GM12878 (cell line): ENCODE results near the gene FUBP3. TPM values are rescaled to one million over a fixed set of nuclear protein-coding genes. Genes with fewer than 3 reads are reported as not detected.

Source experiments
- ATAC-seq: fragments of 200-7000 bp; cut with Tn5 transposase; 3 replicates; pipeline ENCODE4 v1.9.1; 2020; ENCODE audit warnings: mild to moderate bottlenecking, moderate library complexity
- BruUV-seq: library from RNA; stranded (reverse); fragments of 400-500 nt; replicated peaks from 2 replicates; lab custom pipeline; 2021; lab: Mats Ljungman, UMichigan
- CTCF ChIA-PET: fragments of 300-600 bp; sonication (Branson Sonifier 250); formaldehyde crosslinking; extraction: SDS; loops from one replicate; lab custom pipeline; 2021; ENCODE audit warnings: inconsistent platforms; lab: Yijun Ruan, JAX
- POLR2A ChIA-PET: fragments of 350-600 bp; formaldehyde crosslinking; extraction: SDS; loops from one replicate; lab custom pipeline; 2021; ENCODE audit warnings: inconsistent platforms; lab: Charles Lee
- RAD21 ChIA-PET: fragments of 300-600 bp; sonication (Branson Sonifier 250); formaldehyde crosslinking; loops from one replicate; lab custom pipeline; 2023; ENCODE audit warnings: antibody characterized with exemption; ENCODE audit not compliant: unreplicated experiment; lab: Charles Lee
- SMC1A ChIA-PET: fragments of 300-600 bp; sonication (Branson Sonifier 250); formaldehyde crosslinking; loops from one replicate; lab custom pipeline; 2023; ENCODE audit not compliant: unreplicated experiment, uncharacterized antibody; lab: Charles Lee
- DNase-seq: peaks from one replicate; pipeline ENCODE4 v3.0.0-alpha.2; 2011; ENCODE audit warnings: low read depth, low spot score
- FAIRE-seq: peaks from 3 replicates; lab custom pipeline; 2011; peaks lifted over from hg19 to GRCh38; lab: Jason Lieb, UNC
- H2AFZ ChIP-seq: 2 replicates; pipeline ENCODE4 v1.6.0; 2011; ENCODE audit warnings: low read depth, low read length, control low read depth; ENCODE audit not compliant: control insufficient read depth
- H3K27ac ChIP-seq: 2 replicates; pipeline ENCODE4 v1.5.1; 2011; ENCODE audit warnings: control low read depth; ENCODE audit not compliant: control insufficient read depth, insufficient read depth
- H3K27me3 ChIP-seq, 2 experiments: replicated peaks in 1 of 2; 2 replicates each; pipeline versions ENCODE4 v1.6.0 to v1.6.1; 2011; ENCODE audit warnings: low read length in 1 of 2; ENCODE audit not compliant: control insufficient read depth in 2 of 2, insufficient read depth in 2 of 2
- H3K36me3 ChIP-seq, 2 experiments: 2 replicates each; pipeline ENCODE4 v1.5.1; 2011; ENCODE audit warnings: low read length in 1 of 2; ENCODE audit not compliant: control insufficient read depth in 2 of 2, insufficient read depth in 2 of 2
- H3K4me1 ChIP-seq: 2 replicates; pipeline ENCODE4 v1.6.1; 2011; ENCODE audit warnings: mild to moderate bottlenecking, low read length, moderate library complexity, mixed read lengths; ENCODE audit not compliant: control insufficient read depth, insufficient read depth
- H3K4me2 ChIP-seq: 2 replicates; pipeline ENCODE4 v1.6.0; 2011; ENCODE audit warnings: control low read depth; ENCODE audit not compliant: control insufficient read depth, insufficient read depth
- H3K4me3 ChIP-seq: fragments of 200-600 bp; sonication (generic); 2 replicates; pipeline ENCODE4 v1.5.1; 2016
- H3K79me2 ChIP-seq: 2 replicates; pipeline ENCODE4 v1.6.0; 2011; ENCODE audit warnings: low read length; ENCODE audit not compliant: control insufficient read depth, insufficient read depth
- H3K9ac ChIP-seq: 2 replicates; pipeline ENCODE4 v1.8.0; 2011; ENCODE audit warnings: low read length, control low read depth, mixed read lengths; ENCODE audit not compliant: control insufficient read depth, insufficient read depth
- H3K9me3 ChIP-seq: replicated peaks from 3 replicates; pipeline ENCODE4 v1.5.1; 2011; ENCODE audit warnings: mild to moderate bottlenecking, low read length; ENCODE audit not compliant: control insufficient read depth, insufficient read depth
- H4K20me1 ChIP-seq: 2 replicates; pipeline ENCODE4 v1.6.0; 2011; ENCODE audit not compliant: control insufficient read depth, insufficient read depth
- ASH2L ChIP-seq: fragments of 300-600, 200-600 bp; sonication (generic); IDR thresholded peaks from 2 replicates; pipeline ENCODE4 v1.6.1; 2017; ENCODE audit warnings: low read depth, mild to moderate bottlenecking, borderline replicate concordance
- CHD4 ChIP-seq: fragments of 200-600 bp; sonication (generic); IDR thresholded peaks from 2 replicates; pipeline ENCODE4 v1.6.1; 2016; ENCODE audit warnings: mild to moderate bottlenecking
- MEF2A ChIP-seq: IDR thresholded peaks from 2 replicates; pipeline ENCODE4 v1.6.1; 2011; ENCODE audit warnings: low read depth, mild to moderate bottlenecking, low read length, moderate library complexity; ENCODE audit not compliant: insufficient read depth
- MTA2 ChIP-seq: fragments of 450-650 bp; IDR thresholded peaks from 2 replicates; pipeline ENCODE4 v1.6.1; 2016; ENCODE audit warnings: low read depth, mild to moderate bottlenecking, moderate library complexity
- TBL1XR1 ChIP-seq: IDR thresholded peaks from 2 replicates; pipeline ENCODE4 v1.6.1; 2012; ENCODE audit warnings: low read depth, low read length, improper control_type of control experiment
- WGBS: methylation state at CpG from one replicate; pipeline ENCODE4 v1.1.6; 2016; ENCODE audit warnings: low lambda C conversion rate; ENCODE audit not compliant: insufficient replicate concordance, insufficient coverage; ENCODE audit errors: missing lambda C conversion rate; 5-methylcytosine and 5-hydroxymethylcytosine counted together
- in situ Hi-C: fragments of 300-500 bp; cut with MboI; formaldehyde crosslinking; loops from 9 replicates; pipeline ENCODE4 v1.14.3; 2018; ENCODE audit warnings: mixed read lengths
- intact Hi-C: fragments of 100-400 bp; cut with micrococcal nuclease; formaldehyde crosslinking; loops from one replicate; pipeline ENCODE4 v1.14.2; 2022; ENCODE audit not compliant: unreplicated experiment
- polyA plus RNA-seq, 11 experiments: library from polyadenylated mRNA; depleted of rRNA in 4 of 11; unstranded in 6 of 11; stranded (reverse) in 5 of 11; fragments of >200 nt; fragmentation: Nextera tagmentation in 4 of 11; fragmentation: Illumina TruSeq in 1 of 11; extraction: Ambion mirVana in 4 of 11; extraction: Trizol in 1 of 11; gene quantifications; 1 replicate in 1 of 11; 2 replicates in 10 of 11; pipeline versions ENCODE4 v1.2.1 to v1.2.3, GENCODE V29; 2011 to 2016; ENCODE audit warnings: inconsistent platforms in 2 of 11, missing spikeins in 2 of 11, low read depth in 1 of 11
- total RNA-seq, 4 experiments: library from RNA; depleted of rRNA in 3 of 4; stranded (reverse); fragments of >200 nt in 3 of 4; fragmentation: Illumina TruSeq in 1 of 4; extraction: Trizol in 1 of 4; gene quantifications; 2 replicates each; pipeline versions ENCODE4 v1.2.1 to v1.2.3, GENCODE V29; 2013 to 2021
- TF ChIP-seq, protein P1 (sequence below): fragments of 450-650 bp; IDR thresholded peaks from 2 replicates; pipeline ENCODE4 v1.6.1; 2018; ENCODE audit warnings: mild to moderate bottlenecking, low read depth, moderate library complexity; ENCODE audit not compliant: partially characterized antibody
- TF ChIP-seq, protein P2 (sequence below): fragments of 450-650 bp; formaldehyde crosslinking; IDR thresholded peaks from 2 replicates; pipeline ENCODE4 v1.4.0; 2020; ENCODE audit warnings: mild to moderate bottlenecking, moderate library complexity
- TF ChIP-seq, protein P3 (sequence below): IDR thresholded peaks from 2 replicates; pipeline ENCODE4 v1.6.1; 2011; ENCODE audit warnings: borderline replicate concordance, low read depth, mild to moderate bottlenecking, moderate library complexity, mixed read lengths, low read length; ENCODE audit not compliant: insufficient read depth; ENCODE audit errors: extremely low read length
- TF ChIP-seq, protein P4 (sequence below): fragments of 450-650 bp; IDR thresholded peaks from 2 replicates; pipeline ENCODE4 v1.6.1; 2017; ENCODE audit warnings: borderline replicate concordance
- TF ChIP-seq, protein P5 (sequence below): fragments of 450-650 bp; formaldehyde crosslinking; IDR thresholded peaks from 2 replicates; pipeline ENCODE4 v1.4.0; 2022; ENCODE audit warnings: mild to moderate bottlenecking, moderate library complexity

FUBP3 gene
- total and polyA plus RNA-seq, 10 of the 15 experiments (the other 5 are each of a cell fraction or from before 2014, with no cell fraction given) = 2.4 to 49.4 (median 37.2) TPM

DNA sequence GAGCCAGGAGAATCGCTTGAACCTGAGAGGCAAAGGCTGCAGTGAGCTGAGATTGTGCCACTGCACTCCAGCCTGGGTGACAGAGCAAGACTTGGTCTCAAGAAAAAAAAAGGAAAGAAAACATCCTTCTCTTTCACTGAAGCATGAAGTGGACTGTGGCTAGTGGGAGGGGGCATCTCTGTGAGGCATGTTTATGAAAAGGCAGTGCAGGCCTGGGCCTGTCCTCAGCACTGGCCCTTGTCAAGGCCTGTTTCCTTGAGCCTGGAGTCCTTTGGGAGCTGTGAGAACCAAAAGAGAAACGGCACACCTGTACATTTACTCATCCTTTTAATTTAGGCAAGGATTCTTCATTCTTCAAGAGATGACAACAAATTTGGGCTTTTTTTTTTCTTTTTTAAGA is 18.3 kb upstream of the FUBP3 start:
- no peaks in the 10 kb centered on the region for H4K20me1 ChIP-seq
- ChIA-PET RAD21 (no interaction called here), CTCF (no interaction called here), POLR2A (no interaction called here), SMC1A (no interaction called here)
- DNase-seq (no peak), FAIRE-seq (no peak), ATAC-seq (no peak)
- in situ Hi-C loops (no loop called here), intact Hi-C loops (no loop called here)
- no peaks in the 10 kb centered on the region for H3K36me3 ChIP-seq
- H3K9me3 ChIP-seq = no peaks in the 10 kb centered on the region; the same call in 2 of the 3 replicates
- no peaks in the 10 kb centered on the region for H3K27me3 ChIP-seq
- no peak overlapping the region for H2AFZ ChIP-seq
- no TSS peak for BruUV-seq
- no peak overlapping the region for H3K4me2 ChIP-seq
- WGBS = 0% methylated on average over 2 of the region's 2 CpGs
- H3K4me3 ChIP-seq = no peak overlapping the region
- no peak overlapping the region for H3K27ac ChIP-seq
- H3K9ac ChIP-seq = no peak overlapping the region
- no peaks in the 10 kb centered on the region for H3K79me2 ChIP-seq
- H3K4me1 ChIP-seq = no peaks in the 10 kb centered on the region
- TF ChIP-seq MEF2A = no peak
- TF ChIP-seq CHD4 = no peak
- TF ChIP-seq ASH2L = no peak
- TF ChIP-seq, protein P1, sequence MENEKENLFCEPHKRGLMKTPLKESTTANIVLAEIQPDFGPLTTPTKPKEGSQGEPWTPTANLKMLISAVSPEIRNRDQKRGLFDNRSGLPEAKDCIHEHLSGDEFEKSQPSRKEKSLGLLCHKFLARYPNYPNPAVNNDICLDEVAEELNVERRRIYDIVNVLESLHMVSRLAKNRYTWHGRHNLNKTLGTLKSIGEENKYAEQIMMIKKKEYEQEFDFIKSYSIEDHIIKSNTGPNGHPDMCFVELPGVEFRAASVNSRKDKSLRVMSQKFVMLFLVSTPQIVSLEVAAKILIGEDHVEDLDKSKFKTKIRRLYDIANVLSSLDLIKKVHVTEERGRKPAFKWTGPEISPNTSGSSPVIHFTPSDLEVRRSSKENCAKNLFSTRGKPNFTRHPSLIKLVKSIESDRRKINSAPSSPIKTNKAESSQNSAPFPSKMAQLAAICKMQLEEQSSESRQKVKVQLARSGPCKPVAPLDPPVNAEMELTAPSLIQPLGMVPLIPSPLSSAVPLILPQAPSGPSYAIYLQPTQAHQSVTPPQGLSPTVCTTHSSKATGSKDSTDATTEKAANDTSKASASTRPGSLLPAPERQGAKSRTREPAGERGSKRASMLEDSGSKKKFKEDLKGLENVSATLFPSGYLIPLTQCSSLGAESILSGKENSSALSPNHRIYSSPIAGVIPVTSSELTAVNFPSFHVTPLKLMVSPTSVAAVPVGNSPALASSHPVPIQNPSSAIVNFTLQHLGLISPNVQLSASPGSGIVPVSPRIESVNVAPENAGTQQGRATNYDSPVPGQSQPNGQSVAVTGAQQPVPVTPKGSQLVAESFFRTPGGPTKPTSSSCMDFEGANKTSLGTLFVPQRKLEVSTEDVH = no peak
- TF ChIP-seq, protein P2, sequence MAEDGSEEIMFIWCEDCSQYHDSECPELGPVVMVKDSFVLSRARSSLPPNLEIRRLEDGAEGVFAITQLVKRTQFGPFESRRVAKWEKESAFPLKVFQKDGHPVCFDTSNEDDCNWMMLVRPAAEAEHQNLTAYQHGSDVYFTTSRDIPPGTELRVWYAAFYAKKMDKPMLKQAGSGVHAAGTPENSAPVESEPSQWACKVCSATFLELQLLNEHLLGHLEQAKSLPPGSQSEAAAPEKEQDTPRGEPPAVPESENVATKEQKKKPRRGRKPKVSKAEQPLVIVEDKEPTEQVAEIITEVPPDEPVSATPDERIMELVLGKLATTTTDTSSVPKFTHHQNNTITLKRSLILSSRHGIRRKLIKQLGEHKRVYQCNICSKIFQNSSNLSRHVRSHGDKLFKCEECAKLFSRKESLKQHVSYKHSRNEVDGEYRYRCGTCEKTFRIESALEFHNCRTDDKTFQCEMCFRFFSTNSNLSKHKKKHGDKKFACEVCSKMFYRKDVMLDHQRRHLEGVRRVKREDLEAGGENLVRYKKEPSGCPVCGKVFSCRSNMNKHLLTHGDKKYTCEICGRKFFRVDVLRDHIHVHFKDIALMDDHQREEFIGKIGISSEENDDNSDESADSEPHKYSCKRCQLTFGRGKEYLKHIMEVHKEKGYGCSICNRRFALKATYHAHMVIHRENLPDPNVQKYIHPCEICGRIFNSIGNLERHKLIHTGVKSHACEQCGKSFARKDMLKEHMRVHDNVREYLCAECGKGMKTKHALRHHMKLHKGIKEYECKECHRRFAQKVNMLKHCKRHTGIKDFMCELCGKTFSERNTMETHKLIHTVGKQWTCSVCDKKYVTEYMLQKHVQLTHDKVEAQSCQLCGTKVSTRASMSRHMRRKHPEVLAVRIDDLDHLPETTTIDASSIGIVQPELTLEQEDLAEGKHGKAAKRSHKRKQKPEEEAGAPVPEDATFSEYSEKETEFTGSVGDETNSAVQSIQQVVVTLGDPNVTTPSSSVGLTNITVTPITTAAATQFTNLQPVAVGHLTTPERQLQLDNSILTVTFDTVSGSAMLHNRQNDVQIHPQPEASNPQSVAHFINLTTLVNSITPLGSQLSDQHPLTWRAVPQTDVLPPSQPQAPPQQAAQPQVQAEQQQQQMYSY (CRISPR knock-in tag) = no peak
- TF ChIP-seq, protein P3, sequence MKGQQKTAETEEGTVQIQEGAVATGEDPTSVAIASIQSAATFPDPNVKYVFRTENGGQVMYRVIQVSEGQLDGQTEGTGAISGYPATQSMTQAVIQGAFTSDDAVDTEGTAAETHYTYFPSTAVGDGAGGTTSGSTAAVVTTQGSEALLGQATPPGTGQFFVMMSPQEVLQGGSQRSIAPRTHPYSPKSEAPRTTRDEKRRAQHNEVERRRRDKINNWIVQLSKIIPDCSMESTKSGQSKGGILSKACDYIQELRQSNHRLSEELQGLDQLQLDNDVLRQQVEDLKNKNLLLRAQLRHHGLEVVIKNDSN = no peak
- TF ChIP-seq MTA2 = no peak
- TF ChIP-seq, protein P4, sequence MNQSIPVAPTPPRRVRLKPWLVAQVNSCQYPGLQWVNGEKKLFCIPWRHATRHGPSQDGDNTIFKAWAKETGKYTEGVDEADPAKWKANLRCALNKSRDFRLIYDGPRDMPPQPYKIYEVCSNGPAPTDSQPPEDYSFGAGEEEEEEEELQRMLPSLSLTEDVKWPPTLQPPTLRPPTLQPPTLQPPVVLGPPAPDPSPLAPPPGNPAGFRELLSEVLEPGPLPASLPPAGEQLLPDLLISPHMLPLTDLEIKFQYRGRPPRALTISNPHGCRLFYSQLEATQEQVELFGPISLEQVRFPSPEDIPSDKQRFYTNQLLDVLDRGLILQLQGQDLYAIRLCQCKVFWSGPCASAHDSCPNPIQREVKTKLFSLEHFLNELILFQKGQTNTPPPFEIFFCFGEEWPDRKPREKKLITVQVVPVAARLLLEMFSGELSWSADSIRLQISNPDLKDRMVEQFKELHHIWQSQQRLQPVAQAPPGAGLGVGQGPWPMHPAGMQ = no peak
- TF ChIP-seq TBL1XR1 = no peak
- TF ChIP-seq, protein P5, sequence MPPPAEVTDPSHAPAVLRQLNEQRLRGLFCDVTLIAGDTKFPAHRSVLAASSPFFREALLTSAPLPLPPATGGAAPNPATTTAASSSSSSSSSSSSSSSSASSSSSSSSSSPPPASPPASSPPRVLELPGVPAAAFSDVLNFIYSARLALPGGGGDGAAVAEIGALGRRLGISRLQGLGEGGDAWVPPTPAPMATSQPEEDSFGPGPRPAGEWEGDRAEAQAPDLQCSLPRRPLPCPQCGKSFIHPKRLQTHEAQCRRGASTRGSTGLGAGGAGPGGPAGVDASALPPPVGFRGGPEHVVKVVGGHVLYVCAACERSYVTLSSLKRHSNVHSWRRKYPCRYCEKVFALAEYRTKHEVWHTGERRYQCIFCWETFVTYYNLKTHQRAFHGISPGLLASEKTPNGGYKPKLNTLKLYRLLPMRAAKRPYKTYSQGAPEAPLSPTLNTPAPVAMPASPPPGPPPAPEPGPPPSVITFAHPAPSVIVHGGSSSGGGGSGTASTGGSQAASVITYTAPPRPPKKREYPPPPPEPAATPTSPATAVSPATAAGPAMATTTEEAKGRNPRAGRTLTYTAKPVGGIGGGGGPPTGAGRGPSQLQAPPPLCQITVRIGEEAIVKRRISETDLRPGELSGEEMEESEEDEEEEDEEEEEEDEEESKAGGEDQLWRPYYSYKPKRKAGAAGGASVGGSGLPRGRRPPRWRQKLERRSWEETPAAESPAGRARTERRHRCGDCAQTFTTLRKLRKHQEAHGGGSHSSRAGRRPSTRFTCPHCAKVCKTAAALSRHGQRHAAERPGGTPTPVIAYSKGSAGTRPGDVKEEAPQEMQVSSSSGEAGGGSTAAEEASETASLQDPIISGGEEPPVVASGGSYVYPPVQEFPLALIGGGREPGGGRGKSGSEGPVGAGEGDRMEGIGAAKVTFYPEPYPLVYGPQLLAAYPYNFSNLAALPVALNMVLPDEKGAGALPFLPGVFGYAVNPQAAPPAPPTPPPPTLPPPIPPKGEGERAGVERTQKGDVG = no peak
